22Rv1 (cell line): ENCODE data around the gene TLCD5.

Experiments used
- H3K27ac ChIP-seq: fragments of 450-650 bp; 2 replicates; pipeline ENCODE4 v1.5.1; 2017
- CTCF ChIP-seq: fragments of 450-650 bp; IDR thresholded peaks from 2 replicates; pipeline ENCODE4 v1.5.1; 2017; ENCODE audit warnings: mild to moderate bottlenecking
- ZFX ChIP-seq: fragments of 450-650 bp; IDR thresholded peaks from 2 replicates; pipeline ENCODE4 v1.6.1; 2017; ENCODE audit warnings: antibody characterized with exemption, borderline replicate concordance

The TLCD5 gene

DNA sequence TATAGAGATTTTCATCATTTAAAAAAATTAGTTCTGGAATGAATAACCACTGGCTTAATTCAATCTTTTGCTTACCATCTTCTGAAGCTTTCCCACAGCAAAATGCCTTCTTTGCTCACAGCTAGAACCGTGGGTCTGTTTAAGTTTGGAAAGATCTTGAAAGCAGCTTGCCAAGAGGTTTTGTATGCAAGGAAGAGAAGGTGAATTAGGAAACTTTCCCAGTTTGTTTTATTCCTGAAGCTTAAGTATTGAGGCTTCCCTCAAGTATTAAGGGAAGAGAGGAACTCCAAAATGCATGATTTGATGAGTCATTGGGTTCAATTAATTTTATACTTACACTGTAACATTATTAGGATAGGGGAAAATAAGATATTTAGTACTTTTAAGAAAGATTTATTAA is 9.2 kb downstream of the TLCD5 start:
- no peak overlapping the region for H3K27ac ChIP-seq
- TF ChIP-seq ZFX = no peak
- no peak for TF ChIP-seq CTCF

DNA sequence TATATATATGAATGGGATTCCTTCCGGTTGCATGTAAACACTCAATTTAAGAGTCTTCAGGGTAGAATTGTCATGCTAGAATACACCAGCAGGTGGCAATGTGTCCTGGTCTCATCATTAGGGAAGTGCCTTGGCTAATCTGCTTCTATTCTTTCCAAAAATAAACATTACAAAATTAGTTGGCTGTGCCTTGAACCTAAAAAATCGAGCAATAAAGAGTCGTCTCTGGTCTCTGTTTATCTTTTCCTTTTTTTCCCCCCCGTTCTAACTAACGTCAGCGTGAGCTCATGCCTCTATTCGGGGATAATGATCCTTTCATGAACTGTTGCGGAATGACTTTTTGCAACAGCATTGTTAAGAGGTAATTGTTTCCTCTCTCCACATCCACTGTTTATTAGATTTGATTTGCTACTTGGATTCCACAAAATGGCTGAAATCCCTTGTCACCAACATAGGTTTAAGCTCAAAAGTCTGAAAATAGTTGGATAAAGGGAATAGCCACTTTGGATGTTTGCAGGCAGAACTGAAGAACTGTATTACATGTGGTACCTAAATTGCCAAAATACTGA is 9.9 kb downstream of the TLCD5 start:
- no peak for TF ChIP-seq ZFX
- TF ChIP-seq CTCF = peak; percentile 37
- peak overlapping the region; percentile 96 for H3K27ac ChIP-seq

GRCh38 chr11:120335556-120335907 is 10.4 kb downstream of the TLCD5 start:
- TF ChIP-seq CTCF (no peak), ZFX (no peak)
- H3K27ac ChIP-seq = peak overlapping the region; percentile 96

GRCh38 chr11:120335908-120336640 is 11.0 kb downstream of the TLCD5 start, which contains the start of gene ARHGEF12:
Gene ARHGEF12, plus strand, starts transcription at chr11:120336413. Its CDS starts 831 bp downstream, at chr11:120337244.
- TF ChIP-seq CTCF = peak; percentile 74
- TF ChIP-seq ZFX = no peak
- H3K27ac ChIP-seq = peak within 1 kb of the TSS; percentile 96

DNA sequence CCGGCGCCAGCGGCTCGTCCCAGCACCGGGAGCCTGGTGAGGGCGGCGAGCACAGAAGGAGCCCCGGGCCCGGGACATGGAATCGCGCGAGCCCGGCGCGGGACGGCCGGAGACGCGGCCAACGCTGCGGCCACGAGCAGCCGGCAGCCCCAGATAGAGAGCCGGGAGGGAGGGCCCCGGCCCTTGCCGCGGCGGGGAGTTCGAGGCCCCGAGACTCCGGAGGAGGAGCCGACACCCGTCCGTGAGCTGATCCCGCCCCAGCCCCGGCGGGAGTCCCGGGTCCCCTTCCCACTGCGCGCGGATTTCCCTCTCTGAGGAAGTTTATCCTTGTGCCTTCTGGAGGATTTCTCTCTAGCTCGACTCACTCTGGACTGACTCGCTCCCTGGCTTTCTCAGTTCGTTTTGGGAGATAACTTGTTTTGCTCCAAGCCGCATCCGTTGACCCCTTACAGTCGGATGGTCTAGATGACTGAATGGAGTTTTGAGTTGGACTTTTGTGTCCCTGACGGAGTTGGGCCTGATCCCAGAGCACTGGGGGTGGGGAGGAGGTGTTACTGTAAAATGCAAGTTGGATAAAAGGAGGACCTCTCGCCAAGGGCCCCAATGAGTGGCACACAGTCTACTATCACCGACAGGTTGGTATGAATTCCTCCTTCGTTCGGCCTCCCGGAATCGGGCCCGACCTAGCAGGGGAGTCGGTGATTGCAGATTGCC is 11.7 kb downstream of the TLCD5 start:
- peak overlapping the region; percentile 96 for H3K27ac ChIP-seq
- TF ChIP-seq ZFX (no peak), CTCF (no peak)

DNA sequence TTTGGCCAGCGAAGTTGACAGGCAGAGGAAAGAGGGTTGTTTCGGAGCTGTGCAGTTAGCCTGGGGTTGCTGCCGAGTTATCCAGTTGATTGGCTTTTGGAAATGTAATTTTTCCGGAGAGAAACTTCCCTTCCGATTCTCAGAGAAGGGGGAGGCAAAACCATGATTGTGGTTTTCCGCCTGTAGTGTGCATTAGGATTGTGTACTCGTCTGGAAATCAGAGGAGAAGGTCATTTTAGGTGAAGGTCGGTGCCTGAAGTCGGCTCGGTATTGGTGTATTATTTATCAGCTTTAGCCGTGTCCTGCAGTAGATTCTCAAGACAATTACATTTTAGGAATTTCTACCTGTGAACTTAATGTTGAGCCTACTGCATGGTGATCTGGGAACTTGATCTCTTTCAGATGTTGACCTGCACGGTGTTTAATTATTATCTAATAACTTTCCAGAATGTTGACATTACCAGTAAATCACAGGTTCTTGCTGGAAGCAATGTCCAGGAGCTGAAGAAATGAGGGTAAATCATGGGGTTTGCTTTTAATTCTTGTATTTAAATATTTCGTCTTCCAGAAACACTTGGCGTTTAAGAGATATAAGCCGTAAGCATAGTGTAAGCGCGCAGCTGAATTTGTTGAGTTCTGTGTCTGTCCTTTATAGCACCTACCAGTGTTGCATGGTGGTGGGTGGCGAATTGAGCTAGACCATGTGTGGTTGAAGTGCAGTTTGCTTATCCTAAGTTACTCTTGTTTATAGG is 12.4 kb downstream of the TLCD5 start:
- TF ChIP-seq CTCF = no peak
- no peak for TF ChIP-seq ZFX
- peak overlapping the region; percentile 96 for H3K27ac ChIP-seq
